GM19372 (cell line): ENCODE data around the gene ARF1.
A peak's percentile ranks its signal among the peaks of the same experiment; 100 is the strongest.

Experiments
- ATAC-seq: cut with Tn5 transposase; IDR thresholded peaks from one replicate; pipeline ENCODE4 v1.9.1; 2021; ENCODE audit warnings: mild to moderate bottlenecking, low read depth, moderate library complexity; ENCODE audit not compliant: unreplicated experiment

Gene ARF1

DNA sequence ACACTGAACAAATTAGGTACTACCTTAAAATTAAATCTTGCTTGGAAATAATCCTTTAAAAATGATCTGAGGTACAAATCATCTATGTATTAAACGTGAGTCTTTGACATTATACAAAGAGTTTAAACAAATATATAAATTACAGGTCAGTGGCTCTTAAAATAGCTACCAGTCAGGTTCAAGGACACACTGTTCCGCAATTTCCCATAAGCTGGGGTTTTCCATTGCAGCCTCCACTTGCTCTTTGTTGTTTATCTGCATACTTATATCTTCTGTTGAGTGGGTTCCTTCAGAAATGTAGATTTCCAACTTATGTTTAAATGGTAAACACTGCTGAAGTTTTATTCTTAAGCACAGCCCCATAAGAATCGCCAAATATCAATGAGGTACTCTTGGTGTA lies 32.3 kb downstream of the ARF1 start:
- no peak for ATAC-seq

DNA sequence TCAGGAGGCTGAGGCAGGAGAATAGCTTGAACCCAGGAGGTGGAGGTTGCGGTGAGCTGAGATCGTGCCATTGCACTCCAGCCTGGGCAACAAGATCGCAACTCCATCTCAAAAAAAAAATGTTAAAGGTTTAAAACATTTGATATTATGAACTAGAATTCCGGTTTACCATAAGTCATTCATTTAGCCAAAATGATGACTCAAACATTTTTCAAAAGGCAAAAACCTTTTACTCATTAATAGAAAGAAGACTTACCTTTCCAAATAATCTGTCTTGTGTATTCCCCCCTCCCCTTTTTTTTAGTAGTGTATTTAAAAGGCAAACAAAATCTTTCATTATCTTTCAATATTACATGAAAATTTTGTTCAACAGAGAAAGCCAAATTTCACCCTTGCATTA lies 34.8 kb downstream of the ARF1 start:
- no peak for ATAC-seq

DNA sequence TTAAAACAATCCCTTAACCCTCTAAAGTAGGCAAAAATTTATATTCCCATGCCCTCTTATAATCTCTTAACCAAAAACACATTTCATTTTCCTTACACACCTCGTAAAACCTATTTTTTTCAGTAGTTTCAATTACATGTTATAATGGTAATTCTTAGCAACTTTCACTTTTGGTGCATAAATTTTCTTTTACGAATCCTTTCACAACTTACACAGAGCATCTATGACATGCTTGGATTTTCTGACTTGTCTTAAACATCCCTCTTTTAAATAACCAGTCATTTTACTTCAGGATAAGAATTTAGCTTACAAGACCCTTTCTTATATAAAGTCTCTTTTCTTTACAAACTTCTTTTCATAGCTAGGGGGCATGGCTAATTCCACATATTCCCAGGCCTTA lies 35.5 kb downstream of the ARF1 start:
- no peak for ATAC-seq

DNA sequence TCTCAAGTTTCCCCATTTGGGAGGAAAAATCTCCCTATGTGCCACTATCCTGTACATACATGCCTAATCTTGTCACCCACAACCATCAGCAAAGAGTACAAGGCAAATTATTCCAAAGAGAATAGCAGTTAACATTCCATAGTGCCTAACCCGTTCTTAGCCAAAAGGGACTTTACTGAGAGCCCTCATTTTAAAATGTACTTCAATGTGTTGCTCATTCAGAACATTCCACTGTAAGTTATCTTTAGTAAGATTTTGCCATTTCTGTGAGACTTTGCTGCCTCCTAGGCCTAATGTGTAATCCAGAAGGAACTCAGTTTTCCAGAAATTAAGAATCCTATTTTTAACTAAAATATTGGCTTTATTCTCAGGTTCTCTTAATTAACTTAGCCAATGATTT lies 37.8 kb downstream of the ARF1 start:
- ATAC-seq, result no peak

DNA sequence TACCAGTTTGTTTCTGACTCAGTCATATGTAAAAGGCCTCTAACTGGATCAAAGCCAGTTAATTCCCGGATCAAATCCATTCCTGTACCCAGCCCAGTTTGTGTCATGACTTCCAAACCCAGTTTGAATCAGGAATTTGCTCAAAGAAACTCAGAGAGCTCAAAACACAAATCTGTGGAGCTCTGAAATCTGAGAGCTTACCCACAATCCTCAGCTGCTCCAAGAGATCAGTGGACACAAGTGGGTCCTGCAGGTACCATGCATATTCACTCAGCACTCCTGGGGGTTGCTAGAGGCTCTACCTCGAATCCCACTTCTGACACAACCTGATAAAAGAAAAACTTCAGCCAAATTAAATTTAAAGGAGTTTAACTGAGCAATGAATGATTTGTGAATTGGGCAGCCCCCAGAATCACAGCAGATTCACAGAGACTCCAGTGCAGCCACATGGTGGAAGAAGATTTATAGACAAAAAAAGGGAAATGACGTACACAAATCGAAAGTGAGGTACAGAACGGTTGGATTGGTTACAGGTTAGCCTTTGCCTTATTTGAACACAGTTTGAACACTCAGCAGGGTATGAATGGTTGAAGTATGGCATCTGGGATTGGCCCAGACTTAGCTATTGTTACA lies 38.5 kb downstream of the ARF1 start:
- ATAC-seq, result no peak

DNA sequence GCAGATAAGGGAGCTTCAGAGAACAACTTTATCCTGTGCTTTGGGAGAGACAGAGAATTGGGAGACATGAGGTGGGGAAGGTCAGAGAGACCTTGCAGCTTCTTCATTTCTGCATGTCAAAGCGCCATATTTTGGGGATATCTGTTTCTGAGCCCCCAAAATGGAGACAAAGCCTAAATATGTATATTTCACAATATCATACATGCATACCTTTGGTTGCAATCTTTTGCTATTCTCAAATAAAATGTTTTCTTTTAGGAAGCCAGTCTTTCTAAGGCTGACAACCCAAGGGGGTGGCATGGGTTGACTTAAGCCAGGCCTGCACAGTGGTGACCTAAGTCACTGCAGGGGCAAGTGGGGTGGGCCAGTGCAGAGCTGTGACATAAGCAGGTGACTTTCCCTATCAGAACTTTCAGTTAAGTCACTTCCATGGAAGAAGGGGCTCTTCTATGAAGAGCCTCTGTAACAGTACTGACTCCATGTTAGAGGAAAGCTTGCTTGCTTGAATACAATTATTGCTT lies 40.5 kb downstream of the ARF1 start:
- ATAC-seq, result no peak

DNA sequence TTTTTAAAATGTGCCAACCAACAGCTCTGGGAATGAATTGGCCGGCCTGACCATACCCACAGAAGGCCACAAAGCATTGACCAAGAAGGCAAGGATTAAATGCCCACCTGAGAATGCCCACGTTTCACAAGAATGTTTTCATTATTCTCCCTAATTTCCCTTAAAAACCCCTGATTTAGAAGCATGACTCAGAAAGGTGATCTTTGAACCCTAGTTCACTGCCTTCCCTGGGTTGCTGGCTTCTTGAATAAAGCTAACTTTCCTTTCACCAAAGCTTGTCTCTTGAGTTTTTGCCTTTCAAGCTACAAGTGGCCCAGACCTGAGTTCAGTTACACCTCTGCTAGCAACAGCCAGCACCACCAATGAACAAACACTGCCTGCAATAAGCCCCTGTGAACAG lies 41.0 kb downstream of the ARF1 start:
- no peak for ATAC-seq

DNA sequence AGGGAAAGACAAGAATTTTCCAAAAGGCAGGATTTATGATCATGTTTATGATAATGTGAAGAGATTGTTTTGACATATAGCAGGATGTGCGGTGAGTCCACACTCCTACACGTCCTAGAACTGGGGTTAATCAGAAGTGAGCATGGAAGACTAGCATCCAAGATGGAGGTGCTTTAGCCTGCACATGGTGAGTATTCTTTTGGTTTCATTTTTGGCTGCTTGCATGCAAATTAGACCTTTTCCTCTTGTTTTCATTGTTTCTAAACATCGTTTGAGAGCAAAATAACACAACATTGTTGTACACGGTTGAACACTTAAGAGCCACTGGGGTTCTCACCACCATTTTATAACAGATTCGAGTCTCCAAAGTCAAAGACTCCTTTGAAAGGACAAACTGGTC lies 42.7 kb downstream of the ARF1 start:
- no peak for ATAC-seq

DNA sequence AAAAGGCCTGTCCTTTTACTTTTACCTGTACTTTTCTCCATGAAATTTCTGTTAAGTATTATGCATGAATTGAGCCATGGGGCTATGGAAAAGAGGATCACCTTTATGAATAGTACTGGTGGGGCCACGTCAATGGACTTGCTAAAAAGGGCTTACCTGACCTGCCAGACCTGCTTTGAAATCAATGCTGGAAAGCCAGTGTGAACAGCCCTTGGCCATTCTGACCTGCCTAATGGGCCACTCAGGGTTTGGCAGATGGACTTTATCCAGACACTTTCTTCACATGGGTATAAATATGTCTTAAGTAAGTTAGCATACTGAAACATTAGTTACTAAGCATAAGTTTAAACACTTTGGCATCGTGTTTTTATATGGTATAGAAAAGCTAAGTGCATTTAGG lies 49.3 kb downstream of the ARF1 start:
- no peak for ATAC-seq

DNA sequence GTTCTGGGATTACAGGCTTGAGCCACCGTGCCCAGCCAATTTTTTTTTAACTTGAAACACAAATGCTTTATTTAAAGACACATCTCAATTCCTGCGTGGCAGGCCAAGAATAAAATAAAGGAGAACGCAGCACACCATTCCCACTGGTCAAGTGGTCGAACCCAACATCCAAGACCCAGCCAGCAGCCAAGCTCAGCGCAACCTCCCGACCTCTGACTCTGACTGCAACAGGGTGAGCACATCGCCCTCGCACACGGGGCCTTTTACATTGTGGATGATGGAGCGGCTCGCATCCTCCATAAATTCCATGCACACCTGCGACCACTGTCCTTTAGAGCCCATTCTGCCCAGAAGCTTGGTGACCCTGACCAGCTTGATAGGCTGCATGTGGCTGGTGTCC lies 52.1 kb downstream of the ARF1 start:
- no peak for ATAC-seq

DNA sequence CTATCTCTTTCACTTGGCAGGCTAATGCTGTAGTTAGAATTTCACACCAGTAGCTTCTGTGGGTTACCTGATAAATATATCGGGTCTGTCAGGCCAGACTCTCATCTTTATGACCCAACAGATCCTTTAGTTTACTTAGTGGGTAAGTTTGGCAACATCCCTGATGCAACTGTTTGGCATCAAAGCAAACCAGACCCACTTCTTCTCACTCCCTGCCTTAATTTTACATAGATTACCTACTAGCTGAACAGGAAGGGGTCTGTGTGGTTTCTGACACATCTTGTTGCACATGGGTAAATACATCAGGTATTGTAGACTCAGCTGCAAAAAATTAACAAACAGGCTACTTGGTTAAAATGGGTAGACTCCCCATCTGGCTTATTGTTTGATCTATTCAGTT lies 54.4 kb downstream of the ARF1 start:
- no peak for ATAC-seq

DNA sequence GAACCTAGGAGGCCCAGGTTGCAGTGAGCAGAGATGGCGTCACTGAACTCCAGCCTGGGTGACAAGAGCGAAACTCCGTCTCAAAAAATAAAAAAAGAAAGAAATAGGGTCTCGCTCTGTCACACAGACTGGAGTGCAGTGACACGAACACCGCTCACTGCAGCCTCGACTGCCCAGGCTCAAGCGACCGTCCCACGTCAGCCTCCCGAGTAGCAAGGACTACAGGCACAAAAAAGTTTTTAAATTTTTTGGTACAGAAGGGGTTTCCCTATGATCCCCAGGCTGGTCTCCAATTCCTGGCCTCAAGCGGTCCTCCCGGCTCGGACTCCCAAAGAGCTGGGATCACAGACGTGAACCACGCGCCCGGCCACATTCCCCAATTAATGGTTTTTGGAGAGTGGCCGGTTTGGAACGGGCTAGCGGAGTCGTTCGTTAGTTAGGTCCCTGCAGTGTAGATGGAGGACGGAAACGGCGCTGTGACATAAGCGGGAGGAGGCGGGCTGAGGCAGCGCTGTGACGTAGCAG lies 57.0 kb downstream of the ARF1 start:
- ATAC-seq, result no peak

DNA sequence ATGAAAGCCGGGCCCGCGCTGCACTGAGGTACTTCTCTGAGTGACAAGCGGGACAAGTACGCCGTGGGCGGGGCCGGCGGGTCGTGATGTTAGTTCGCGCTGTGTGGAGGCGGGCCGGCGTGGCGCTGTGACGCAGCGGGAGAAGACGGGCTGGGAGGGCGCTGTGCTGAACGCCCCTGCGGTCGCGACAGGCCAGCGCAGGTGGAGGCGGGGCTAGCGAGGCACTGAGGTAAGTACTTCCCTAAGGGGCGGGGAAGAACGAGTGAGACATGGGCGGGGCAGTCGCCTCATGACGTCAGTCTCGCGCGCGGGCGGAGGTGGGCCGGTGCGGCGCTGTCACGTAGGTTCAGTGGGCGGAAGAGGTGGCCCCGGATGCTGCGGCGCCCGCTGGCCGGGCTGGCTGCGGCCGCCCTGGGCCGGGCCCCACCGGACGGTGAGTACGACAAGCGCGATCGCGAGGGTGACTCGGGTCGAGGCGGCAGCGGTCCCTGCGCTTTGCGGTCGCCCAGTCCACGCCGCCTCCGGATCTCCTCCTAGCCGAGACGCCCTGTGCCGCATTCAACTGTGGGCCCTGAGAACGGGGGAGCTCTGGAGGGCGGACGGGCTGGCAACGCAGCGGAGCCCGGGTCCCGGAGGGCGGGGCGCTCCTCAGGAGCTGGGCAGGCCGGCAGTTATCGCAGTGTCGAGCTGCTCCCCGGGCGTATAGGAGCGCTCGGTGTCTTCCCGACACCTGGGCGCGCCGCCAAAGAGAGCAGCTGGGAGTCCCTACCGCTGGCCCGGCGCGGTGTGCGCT lies 57.6 kb downstream of the ARF1 start, which contains the start of gene GUK1:
GUK1 (plus strand) TSS at position 349 of the 793 bp plus-strand sequence; CDS start at position 373, 24 bp downstream.
- peak; percentile 92 for ATAC-seq

DNA sequence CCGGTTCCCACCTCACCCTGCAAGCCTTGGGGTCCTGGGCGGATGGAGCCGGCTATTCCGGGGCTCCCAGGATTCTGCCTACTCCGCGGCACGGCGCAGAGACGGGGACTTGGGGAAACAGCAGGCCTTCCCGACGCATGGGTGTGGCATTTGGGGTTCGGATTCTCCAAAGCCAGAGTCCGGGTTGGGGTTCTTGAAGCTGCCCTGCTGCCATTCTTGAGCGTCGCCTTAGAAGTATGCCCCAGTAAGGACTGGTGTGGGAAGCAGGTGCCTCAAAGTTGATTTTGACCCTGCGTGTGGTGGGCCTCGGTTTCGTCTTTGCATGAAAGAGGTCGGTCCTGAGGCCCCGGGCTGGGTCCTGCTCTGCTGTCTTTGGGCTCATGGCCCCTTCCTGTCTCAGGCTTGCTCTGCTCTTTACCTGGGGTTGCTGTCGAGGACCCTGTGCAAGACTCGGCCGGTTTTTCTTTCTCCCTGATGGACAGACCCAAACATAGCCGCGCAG lies 58.3 kb downstream of the ARF1 start:
- ATAC-seq, result no peak

DNA sequence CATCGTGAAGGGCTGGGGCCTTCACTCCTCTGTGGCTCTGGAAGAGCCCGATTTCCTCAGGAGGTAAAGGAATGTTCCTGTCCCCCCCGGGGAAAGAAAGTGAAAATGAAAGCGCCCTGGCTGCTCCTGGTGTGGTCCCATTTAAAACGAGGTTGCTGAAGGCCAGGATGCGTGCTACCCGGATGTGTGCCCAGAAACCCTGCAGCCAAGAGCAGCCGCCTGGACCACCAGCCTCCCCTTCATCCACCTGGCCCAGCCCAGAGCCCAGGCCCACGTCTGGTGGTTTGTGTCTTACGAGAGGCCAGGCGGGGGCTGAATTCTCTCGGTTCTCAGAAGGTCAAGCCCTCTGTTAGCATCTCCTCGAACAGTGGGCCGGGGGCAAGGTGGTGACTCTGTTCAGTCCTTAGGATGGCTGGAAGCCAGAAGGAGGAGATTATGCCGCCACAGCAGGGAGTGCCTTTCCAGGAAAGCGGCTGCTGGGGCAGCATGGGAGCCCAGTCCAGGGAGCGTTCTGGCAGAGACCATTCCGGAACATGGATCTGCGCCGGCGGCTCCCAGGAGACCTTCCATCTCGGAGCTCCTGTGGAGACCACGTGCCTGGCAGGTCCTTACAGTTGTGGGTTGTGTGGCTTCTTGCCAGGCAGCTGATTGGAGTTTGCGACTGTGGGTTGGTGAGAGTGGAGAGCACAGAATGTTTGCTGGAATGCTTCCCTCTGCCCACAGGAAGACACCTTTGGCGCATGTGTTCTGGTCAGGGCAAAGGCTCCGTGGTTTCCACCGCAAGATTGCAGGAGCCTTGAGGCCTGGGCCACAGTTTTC lies 58.9 kb downstream of the ARF1 start:
- no peak for ATAC-seq

DNA sequence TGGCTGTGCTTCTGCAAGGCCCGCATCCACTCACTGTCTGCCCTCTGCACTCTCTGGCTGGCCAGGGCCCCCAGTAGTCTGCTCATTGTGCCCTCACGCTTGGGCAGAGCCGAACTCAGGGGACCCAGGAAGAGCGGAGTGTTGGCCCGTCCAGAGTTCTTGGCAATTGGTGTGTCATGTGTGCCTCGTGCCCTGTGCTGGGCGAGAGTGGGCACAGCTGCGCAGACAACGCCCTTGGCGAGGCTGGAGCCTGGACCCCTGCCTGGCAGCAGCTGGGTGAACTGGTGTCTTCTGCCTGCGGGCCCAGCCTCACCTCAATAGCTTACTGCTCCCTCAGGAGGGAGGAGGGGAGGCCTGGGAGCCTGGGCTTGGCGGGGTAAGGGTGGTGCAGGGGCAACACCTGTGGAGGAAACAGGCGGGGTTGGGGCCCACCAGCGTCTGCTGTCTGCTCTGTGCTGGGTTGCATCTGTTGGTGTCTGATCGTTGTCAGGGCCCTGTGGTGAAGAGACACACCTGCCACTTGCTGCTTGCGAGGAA lies 59.7 kb downstream of the ARF1 start:
- no peak for ATAC-seq

DNA sequence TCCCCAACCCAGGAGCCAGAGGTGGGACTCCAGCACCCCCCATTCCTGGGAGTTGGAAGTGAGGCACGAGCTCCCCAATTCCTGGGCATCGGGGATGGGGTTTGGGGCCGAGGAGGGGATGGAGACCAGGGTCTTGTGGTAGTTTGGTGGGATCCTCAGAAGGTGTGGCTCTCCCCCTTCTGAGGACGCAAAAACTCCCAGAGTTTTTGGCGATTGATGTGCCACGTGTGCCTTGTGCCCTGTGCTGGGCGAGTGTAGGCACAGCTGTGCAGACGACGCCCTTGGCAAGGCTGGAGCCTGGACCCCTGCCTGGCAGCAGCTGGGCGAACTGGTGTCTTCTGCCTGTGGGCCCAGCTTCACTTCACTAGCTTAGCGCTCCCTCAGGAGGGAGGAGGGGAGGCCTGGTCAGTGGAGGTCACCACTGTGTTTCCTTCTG lies 60.2 kb downstream of the ARF1 start:
- no peak for ATAC-seq

DNA sequence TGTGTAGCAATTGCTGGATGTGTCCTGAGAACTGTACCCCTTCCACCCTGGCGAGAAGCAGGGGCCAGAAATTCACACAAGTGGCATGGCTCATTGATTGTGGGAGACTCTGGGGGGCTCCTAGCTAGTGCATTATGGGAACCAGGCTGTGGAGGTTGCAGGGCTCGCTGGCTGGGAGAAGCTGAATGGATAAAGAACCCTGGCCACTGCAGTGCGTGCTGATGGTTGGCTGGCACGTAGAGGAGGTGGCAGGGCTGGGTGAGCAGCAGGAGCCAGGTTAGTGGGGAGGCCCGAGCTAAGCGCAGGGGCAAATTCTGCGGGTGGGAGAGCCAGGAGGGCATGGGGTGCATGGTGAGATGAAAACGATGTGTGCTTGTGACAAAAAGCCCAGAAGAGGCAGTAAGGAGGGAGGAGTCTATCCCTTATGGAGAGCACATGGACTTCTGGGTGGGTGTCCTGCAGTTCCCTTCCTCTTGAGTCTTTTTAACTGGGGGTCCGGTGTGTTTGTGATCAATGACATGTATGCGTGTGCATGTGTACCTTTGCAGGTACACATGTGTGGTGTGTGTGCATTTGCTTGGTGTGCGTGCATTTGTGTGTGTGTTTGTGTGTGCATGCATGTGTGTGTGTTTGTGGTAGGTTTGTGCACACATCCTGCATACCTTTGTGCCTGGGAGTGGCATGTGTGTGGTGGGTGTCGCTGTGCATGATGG lies 61.1 kb downstream of the ARF1 start:
- no peak for ATAC-seq

DNA sequence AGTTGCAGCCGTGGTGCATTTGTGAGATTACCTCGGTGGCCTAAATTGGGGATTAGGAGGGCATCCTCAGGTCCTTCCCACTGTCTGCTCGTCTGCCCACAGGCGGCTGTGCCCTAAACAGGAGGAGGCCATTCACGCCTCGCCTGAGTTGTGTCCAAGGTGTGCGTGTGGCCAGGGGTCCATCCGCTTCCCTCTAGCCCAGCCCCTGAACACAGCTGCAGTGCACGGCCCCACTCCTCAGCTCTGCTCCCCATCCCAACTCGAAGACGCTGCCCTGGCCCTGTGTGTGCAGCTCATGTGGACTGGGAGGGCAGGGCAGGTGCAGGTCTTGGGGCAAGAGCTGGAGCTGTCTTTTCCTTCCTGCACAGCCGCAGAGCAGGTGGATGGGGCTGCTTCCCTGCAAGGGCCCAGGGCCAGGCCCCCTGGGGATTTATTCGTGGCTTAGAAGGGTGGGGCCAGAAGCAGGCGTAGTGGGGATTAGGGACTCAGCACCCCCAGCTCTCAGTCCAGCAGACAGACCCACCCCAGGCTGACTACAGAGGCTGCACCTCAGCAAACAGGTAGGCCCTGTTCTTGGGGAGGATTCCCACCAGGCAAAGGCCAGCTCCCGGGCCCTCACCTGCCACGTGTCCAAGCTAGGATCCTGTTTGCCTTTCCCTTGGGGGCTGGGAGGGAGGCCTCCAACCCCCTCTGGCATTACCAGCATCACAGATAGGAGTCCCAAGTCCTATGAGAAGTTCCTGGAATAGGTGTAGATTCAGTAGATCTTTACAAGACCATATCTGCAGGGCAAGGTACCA lies 61.9 kb downstream of the ARF1 start:
- no peak for ATAC-seq
